Heart left ventricle (tissue), 13 donors: ENCODE results near the gene SALL1.

Source experiments
- POLR2A ChIP-seq, 2 donors: fragments of 450-650 bp; IDR thresholded peaks; one replicate each; pipeline ENCODE4 v1.6.1; 2017; ENCODE audit warnings: antibody characterized with exemption in 2 of 2, mild to moderate bottlenecking in 2 of 2, moderate library complexity in 2 of 2
- TF ChIP-seq, protein P1 (sequence below), 12 donors: fragments of 200-600 bp; sonication (generic) in 4 of 12; IDR thresholded peaks; one replicate each; pipeline versions ENCODE4 v1.5.0 to v1.8.0; 2018 to 2022; ENCODE audit warnings: antibody characterized with exemption in 12 of 12, mild to moderate bottlenecking in 5 of 12
- donor health status: ischemic (EF 13 %, LVEDD 7.1; RV severe dilation, severe dysfunction).
- donor health status: DM: no; HTN: yes; CAD: no.
- donor health status: DM: no; HTN: no; CAD: no.
- donor health status: ischemic (EF 25% LVEDD 6.9; RV normal size, moderate dysfunction).
- donor health status: ischemic (EF 25% LVEDD 5.7; RV mildly dilated, moderate dysfunction).
- donor health status: ischemic (EF 35%, LVEDD 5.7; RV mildly dilated, moderate dysfunction).
- donor health status: nonischemic (EF 11% LVEDD 7.7; RV severe dilation, severe dysfunction).
- donor health status: DM: yes; HTN: yes; CAD: no.
- donor health status: PGD.
- donor health status: ischemic (EF 29% LVEDD 5.4; RV normal size, mild dysfunction).
- donor health status: nonischemic (EF 23%, LVEDD 6.1; RV moderate dilation, normal function).

DNA sequence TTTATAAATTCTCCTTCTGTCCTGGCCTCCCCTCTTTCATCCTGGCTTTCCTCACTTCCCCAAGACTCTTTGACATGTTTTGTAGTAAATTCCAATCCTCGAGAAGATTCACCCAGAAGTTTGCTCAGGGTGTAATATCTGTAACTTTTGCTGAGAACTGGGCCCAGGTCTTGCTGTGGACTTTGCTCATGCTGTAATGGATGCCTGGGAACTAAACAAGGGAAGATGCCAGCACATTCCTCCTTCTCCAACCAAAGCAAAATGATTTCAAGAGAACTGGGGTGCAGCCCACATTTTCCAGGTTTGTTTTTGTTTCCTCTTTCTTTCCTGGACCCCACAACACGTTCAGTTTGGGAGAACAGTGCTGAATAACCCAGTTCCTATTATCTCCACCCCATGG, 6.6 kb upstream of the SALL1 start:
- TF ChIP-seq, protein P1, sequence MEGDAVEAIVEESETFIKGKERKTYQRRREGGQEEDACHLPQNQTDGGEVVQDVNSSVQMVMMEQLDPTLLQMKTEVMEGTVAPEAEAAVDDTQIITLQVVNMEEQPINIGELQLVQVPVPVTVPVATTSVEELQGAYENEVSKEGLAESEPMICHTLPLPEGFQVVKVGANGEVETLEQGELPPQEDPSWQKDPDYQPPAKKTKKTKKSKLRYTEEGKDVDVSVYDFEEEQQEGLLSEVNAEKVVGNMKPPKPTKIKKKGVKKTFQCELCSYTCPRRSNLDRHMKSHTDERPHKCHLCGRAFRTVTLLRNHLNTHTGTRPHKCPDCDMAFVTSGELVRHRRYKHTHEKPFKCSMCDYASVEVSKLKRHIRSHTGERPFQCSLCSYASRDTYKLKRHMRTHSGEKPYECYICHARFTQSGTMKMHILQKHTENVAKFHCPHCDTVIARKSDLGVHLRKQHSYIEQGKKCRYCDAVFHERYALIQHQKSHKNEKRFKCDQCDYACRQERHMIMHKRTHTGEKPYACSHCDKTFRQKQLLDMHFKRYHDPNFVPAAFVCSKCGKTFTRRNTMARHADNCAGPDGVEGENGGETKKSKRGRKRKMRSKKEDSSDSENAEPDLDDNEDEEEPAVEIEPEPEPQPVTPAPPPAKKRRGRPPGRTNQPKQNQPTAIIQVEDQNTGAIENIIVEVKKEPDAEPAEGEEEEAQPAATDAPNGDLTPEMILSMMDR (IDR thresholded peaks at IDR 0.05): no peak
- no peak for TF ChIP-seq POLR2A (IDR thresholded peaks at IDR 0.05)
